ENCODE results near the gene MCRIP1.
A peak's percentile ranks its signal among the peaks of the same experiment; 100 is the strongest.

MCRIP1 gene

GRCh38 chr17:81833160-81833920, at the start of gene MCRIP1:
TSS of gene MCRIP1 (minus strand) at chr17:81833291. CDS start at chr17:81824506, 8,785 bp downstream.
- DNase-seq, result peak; percentile 90 to 92

GRCh38 chr17:81879121-81879520, 46.0 kb upstream of the MCRIP1 start:
- DNase-seq, result no peak

GRCh38 chr17:81878294-81878693, 45.2 kb upstream of the MCRIP1 start:
- DNase-seq, result no peak

- DNase-seq, result no peak
These were observed 44.5 kb upstream of the MCRIP1 start for GRCh38 chr17:81877569-81877968.

GRCh38 chr17:81871387-81872230, 38.5 kb upstream of the MCRIP1 start:
- peak; percentile 94 to 95 for DNase-seq

GRCh38 chr17:81870981-81871386, 37.9 kb upstream of the MCRIP1 start, which contains the start of gene ARHGDIA:
TSS of gene ARHGDIA (minus strand) at chr17:81871337. CDS start at chr17:81869930, 1,407 bp downstream.
- no peak for DNase-seq

GRCh38 chr17:81870131-81870980, 37.3 kb upstream of the MCRIP1 start:
- no peak for DNase-seq

- no peak for DNase-seq
These were observed 36.4 kb upstream of the MCRIP1 start for GRCh38 chr17:81869221-81870130.

- no peak for DNase-seq
These were observed 35.7 kb upstream of the MCRIP1 start for GRCh38 chr17:81868674-81869220.

- no peak for DNase-seq
These were observed 35.0 kb upstream of the MCRIP1 start for GRCh38 chr17:81867991-81868673.

- DNase-seq, result no peak
These were observed 34.3 kb upstream of the MCRIP1 start for GRCh38 chr17:81867170-81867990.

GRCh38 chr17:81866440-81867169, 33.5 kb upstream of the MCRIP1 start:
- no peak for DNase-seq

- no peak for DNase-seq
These were observed 32.8 kb upstream of the MCRIP1 start for GRCh38 chr17:81865733-81866439.

GRCh38 chr17:81865358-81865732, 32.3 kb upstream of the MCRIP1 start:
- DNase-seq, result no peak

GRCh38 chr17:81863833-81864768, 31.0 kb upstream of the MCRIP1 start:
- DNase-seq, result no peak

GRCh38 chr17:81863123-81863675, 30.1 kb upstream of the MCRIP1 start:
- DNase-seq, result no peak

Measured in activated CD4-positive, alpha-beta T cell treated with anti-CD3 and anti-CD28 coated beads, Interleukin-2, amount 50 U/mL, for 4 hours (primary cell).